GM12878 (cell line): ENCODE measurements around the gene EGFR. TPM values are rescaled to one million over a fixed set of nuclear protein-coding genes. Genes with fewer than 3 reads are reported as not detected.

Source experiments
- ATAC-seq: fragments of 200-7000 bp; cut with Tn5 transposase; 3 replicates; pipeline ENCODE4 v1.9.1; 2020; ENCODE audit warnings: mild to moderate bottlenecking, moderate library complexity
- BruUV-seq: library from RNA; stranded (reverse); fragments of 400-500 nt; replicated peaks from 2 replicates; lab custom pipeline; 2021; lab: Mats Ljungman, UMichigan
- CTCF ChIA-PET: fragments of 300-600 bp; sonication (Branson Sonifier 250); formaldehyde crosslinking; extraction: SDS; loops from one replicate; lab custom pipeline; 2021; ENCODE audit warnings: inconsistent platforms; lab: Yijun Ruan, JAX
- POLR2A ChIA-PET: fragments of 350-600 bp; formaldehyde crosslinking; extraction: SDS; loops from one replicate; lab custom pipeline; 2021; ENCODE audit warnings: inconsistent platforms; lab: Charles Lee
- RAD21 ChIA-PET: fragments of 300-600 bp; sonication (Branson Sonifier 250); formaldehyde crosslinking; loops from one replicate; lab custom pipeline; 2023; ENCODE audit warnings: antibody characterized with exemption; ENCODE audit not compliant: unreplicated experiment; lab: Charles Lee
- SMC1A ChIA-PET: fragments of 300-600 bp; sonication (Branson Sonifier 250); formaldehyde crosslinking; loops from one replicate; lab custom pipeline; 2023; ENCODE audit not compliant: unreplicated experiment, uncharacterized antibody; lab: Charles Lee
- DNase-seq: peaks from one replicate; pipeline ENCODE4 v3.0.0-alpha.2; 2011; ENCODE audit warnings: low read depth, low spot score
- FAIRE-seq: peaks from 3 replicates; lab custom pipeline; 2011; peaks lifted over from hg19 to GRCh38; lab: Jason Lieb, UNC
- H2AFZ ChIP-seq: 2 replicates; pipeline ENCODE4 v1.6.0; 2011; ENCODE audit warnings: low read depth, low read length, control low read depth; ENCODE audit not compliant: control insufficient read depth
- H3K27ac ChIP-seq: 2 replicates; pipeline ENCODE4 v1.5.1; 2011; ENCODE audit warnings: control low read depth; ENCODE audit not compliant: control insufficient read depth, insufficient read depth
- H3K27me3 ChIP-seq, 2 experiments: replicated peaks in 1 of 2; 2 replicates each; pipeline versions ENCODE4 v1.6.0 to v1.6.1; 2011; ENCODE audit warnings: low read length in 1 of 2; ENCODE audit not compliant: control insufficient read depth in 2 of 2, insufficient read depth in 2 of 2
- H3K36me3 ChIP-seq, 2 experiments: 2 replicates each; pipeline ENCODE4 v1.5.1; 2011; ENCODE audit warnings: low read length in 1 of 2; ENCODE audit not compliant: control insufficient read depth in 2 of 2, insufficient read depth in 2 of 2
- H3K4me1 ChIP-seq: 2 replicates; pipeline ENCODE4 v1.6.1; 2011; ENCODE audit warnings: mild to moderate bottlenecking, low read length, moderate library complexity, mixed read lengths; ENCODE audit not compliant: control insufficient read depth, insufficient read depth
- H3K4me2 ChIP-seq: 2 replicates; pipeline ENCODE4 v1.6.0; 2011; ENCODE audit warnings: control low read depth; ENCODE audit not compliant: control insufficient read depth, insufficient read depth
- H3K4me3 ChIP-seq: fragments of 200-600 bp; sonication (generic); 2 replicates; pipeline ENCODE4 v1.5.1; 2016
- H3K79me2 ChIP-seq: 2 replicates; pipeline ENCODE4 v1.6.0; 2011; ENCODE audit warnings: low read length; ENCODE audit not compliant: control insufficient read depth, insufficient read depth
- H3K9ac ChIP-seq: 2 replicates; pipeline ENCODE4 v1.8.0; 2011; ENCODE audit warnings: low read length, control low read depth, mixed read lengths; ENCODE audit not compliant: control insufficient read depth, insufficient read depth
- H3K9me3 ChIP-seq: replicated peaks from 3 replicates; pipeline ENCODE4 v1.5.1; 2011; ENCODE audit warnings: mild to moderate bottlenecking, low read length; ENCODE audit not compliant: control insufficient read depth, insufficient read depth
- H4K20me1 ChIP-seq: 2 replicates; pipeline ENCODE4 v1.6.0; 2011; ENCODE audit not compliant: control insufficient read depth, insufficient read depth
- BCL3 ChIP-seq: IDR thresholded peaks from 2 replicates; pipeline ENCODE4 v1.6.1; 2011; ENCODE audit warnings: borderline replicate concordance, low read depth, mild to moderate bottlenecking, moderate library complexity, low read length; ENCODE audit not compliant: insufficient read depth, poor library complexity, severe bottlenecking
- BHLHE40 ChIP-seq, 2 experiments: fragments of 450-650 bp in 1 of 2; IDR thresholded peaks; 2 replicates each; pipeline ENCODE4 v1.6.1; 2011 to 2017; ENCODE audit warnings: low read depth in 2 of 2, borderline replicate concordance in 1 of 2, improper control_type of control experiment in 1 of 2, low read length in 1 of 2, mild to moderate bottlenecking in 1 of 2
- BRCA1 ChIP-seq: IDR thresholded peaks from 2 replicates; pipeline ENCODE4 v1.6.1; 2011; ENCODE audit warnings: low read depth, low read length, improper control_type of control experiment
- CBX5 ChIP-seq: sonication (generic); IDR thresholded peaks from 2 replicates; pipeline ENCODE4 v1.6.1; 2016; ENCODE audit warnings: low read depth, moderate library complexity, mild to moderate bottlenecking, inconsistent platforms
- CREM ChIP-seq: IDR thresholded peaks from 2 replicates; pipeline ENCODE4 v1.6.1; 2014; ENCODE audit warnings: antibody characterized with exemption, low read depth
- E2F4 ChIP-seq: IDR thresholded peaks from 2 replicates; pipeline ENCODE4 v1.6.1; 2012; ENCODE audit warnings: low read depth, low read length, improper control_type of control experiment
- EZH2 ChIP-seq: IDR thresholded peaks from 2 replicates; pipeline ENCODE4 v1.6.1; 2012; ENCODE audit warnings: low read depth, mild to moderate bottlenecking, control low read depth, inconsistent platforms, low read length, borderline replicate concordance; ENCODE audit not compliant: control insufficient read depth
- HDAC2 ChIP-seq: fragments of 200-600 bp; sonication (generic); IDR thresholded peaks from 2 replicates; pipeline ENCODE4 v1.6.1; 2017
- JUNB ChIP-seq: IDR thresholded peaks from 2 replicates; pipeline ENCODE4 v1.6.1; 2016; ENCODE audit warnings: antibody characterized with exemption, mild to moderate bottlenecking
- MAX ChIP-seq: IDR thresholded peaks from 2 replicates; pipeline ENCODE4 v1.6.1; 2012; ENCODE audit warnings: low read depth, low read length, improper control_type of control experiment
- MXI1 ChIP-seq: fragments of 150-350 bp; IDR thresholded peaks from 2 replicates; pipeline ENCODE4 v1.6.1; 2011; ENCODE audit warnings: low read depth, mild to moderate bottlenecking, inconsistent platforms, low read length, improper control_type of control experiment
- NFXL1 ChIP-seq: fragments of 450-650 bp; IDR thresholded peaks from 2 replicates; pipeline ENCODE4 v1.6.1; 2017; ENCODE audit warnings: antibody characterized with exemption, mild to moderate bottlenecking, borderline replicate concordance
- SREBF2 ChIP-seq: IDR thresholded peaks from 2 replicates; pipeline ENCODE4 v1.6.1; 2012; ENCODE audit warnings: mild to moderate bottlenecking, low read length
- STAT3 ChIP-seq: IDR thresholded peaks from 2 replicates; pipeline ENCODE4 v1.6.1; 2011; ENCODE audit warnings: low read depth, low read length, improper control_type of control experiment
- USF2 ChIP-seq: IDR thresholded peaks from 2 replicates; pipeline ENCODE4 v1.6.1; 2011; ENCODE audit warnings: low read depth, low read length, improper control_type of control experiment, borderline replicate concordance
- WGBS: methylation state at CpG from one replicate; pipeline ENCODE4 v1.1.6; 2016; ENCODE audit warnings: low lambda C conversion rate; ENCODE audit not compliant: insufficient replicate concordance, insufficient coverage; ENCODE audit errors: missing lambda C conversion rate; 5-methylcytosine and 5-hydroxymethylcytosine counted together
- in situ Hi-C: fragments of 300-500 bp; cut with MboI; formaldehyde crosslinking; loops from 9 replicates; pipeline ENCODE4 v1.14.3; 2018; ENCODE audit warnings: mixed read lengths
- intact Hi-C: fragments of 100-400 bp; cut with micrococcal nuclease; formaldehyde crosslinking; loops from one replicate; pipeline ENCODE4 v1.14.2; 2022; ENCODE audit not compliant: unreplicated experiment
- polyA plus RNA-seq, 11 experiments: library from polyadenylated mRNA; depleted of rRNA in 4 of 11; unstranded in 6 of 11; stranded (reverse) in 5 of 11; fragments of >200 nt; fragmentation: Nextera tagmentation in 4 of 11; fragmentation: Illumina TruSeq in 1 of 11; extraction: Ambion mirVana in 4 of 11; extraction: Trizol in 1 of 11; gene quantifications; 1 replicate in 1 of 11; 2 replicates in 10 of 11; pipeline versions ENCODE4 v1.2.1 to v1.2.3, GENCODE V29; 2011 to 2016; ENCODE audit warnings: inconsistent platforms in 2 of 11, missing spikeins in 2 of 11, low read depth in 1 of 11
- total RNA-seq, 4 experiments: library from RNA; depleted of rRNA in 3 of 4; stranded (reverse); fragments of >200 nt in 3 of 4; fragmentation: Illumina TruSeq in 1 of 4; extraction: Trizol in 1 of 4; gene quantifications; 2 replicates each; pipeline versions ENCODE4 v1.2.1 to v1.2.3, GENCODE V29; 2013 to 2021

The EGFR gene
- total and polyA plus RNA-seq, 10 of the 15 experiments (the other 5 are each of a cell fraction or from before 2014, with no cell fraction given): 0.01 to 0.31 TPM; not detected in 8

GRCh38 chr7:55233001-55233400 lies 214.2 kb downstream of the EGFR start:
- DNase-seq (no peak), FAIRE-seq (no peak), ATAC-seq (no peak)
- Histone ChIP-seq H3K4me2 (no peak overlapping the region), H3K79me2 (no peaks in the 10 kb centered on the region), H3K27me3 (peaks cover 2 to 7% of the 10 kb centered on the region in 2 experiments; a peak in 2 of 4 replicates), H3K36me3 (no peaks in the 10 kb centered on the region), H3K4me1 (no peaks in the 10 kb centered on the region), H3K4me3 (no peak overlapping the region), H3K9me3 (no peaks in the 10 kb centered on the region; the same call in 2 of the 3 replicates), H3K9ac (no peak overlapping the region), H3K27ac (no peak overlapping the region), H2AFZ (no peak overlapping the region), H4K20me1 (no peaks in the 10 kb centered on the region; the same call in 1 of the 2 replicates)
- POLR2A ChIA-PET: no interaction called here
- TF ChIP-seq EZH2: no peak
- no peak for TF ChIP-seq SREBF2
- no TSS peak for BruUV-seq
- RAD21 ChIA-PET: interaction anchor here (1.4 kb wide), 1 partner anchor 22 kb away, joined by 4 read pairs; no protein-coding TSS in a partner anchor
- SMC1A ChIA-PET: no interaction called here
- intact Hi-C loops: no loop called here
- in situ Hi-C loops: no loop called here
- CTCF ChIA-PET: interaction anchor here (1.0 kb wide), 1 partner anchor 182 kb away, joined by 3 read pairs; no protein-coding TSS in a partner anchor
- 28% methylated on average over 7 of the region's 7 CpGs for WGBS

GRCh38 chr7:55234408-55234807 lies 215.6 kb downstream of the EGFR start:
- H4K20me1 ChIP-seq: no peaks in the 10 kb centered on the region; the same call in 1 of the 2 replicates
- no peak overlapping the region for H3K4me2 ChIP-seq
- H3K36me3 ChIP-seq: no peaks in the 10 kb centered on the region
- no peaks in the 10 kb centered on the region for H3K4me1 ChIP-seq
- H2AFZ ChIP-seq: no peak overlapping the region
- CTCF ChIA-PET: no interaction called here
- RAD21 ChIA-PET: interaction anchor here (1.4 kb wide), 1 partner anchor 21 kb away, joined by 4 read pairs; no protein-coding TSS in a partner anchor
- no peak overlapping the region for H3K27ac ChIP-seq
- H3K27me3 ChIP-seq: peaks cover 2 to 7% of the 10 kb centered on the region in 2 experiments; a peak in 2 of 4 replicates
- no peaks in the 10 kb centered on the region for H3K79me2 ChIP-seq
- no TSS peak for BruUV-seq
- no peak for FAIRE-seq
- no peak for ATAC-seq
- DNase-seq: no peak
- POLR2A ChIA-PET: no interaction called here
- SMC1A ChIA-PET: no interaction called here
- in situ Hi-C loops: no loop called here
- no peak overlapping the region for H3K9ac ChIP-seq
- no peak for TF ChIP-seq HDAC2
- TF ChIP-seq CBX5: no peak
- TF ChIP-seq NFXL1: no peak
- no peak for TF ChIP-seq E2F4
- TF ChIP-seq BRCA1: no peak
- TF ChIP-seq BCL3: no peak
- no peak for TF ChIP-seq BHLHE40 (IDR thresholded peaks at IDR 0.05; ENCODE audit: borderline replicate concordance in 1 of 2, low read depth in 2 of 2, low read length in 1 of 2)
- no peak for TF ChIP-seq JUNB
- no peak for TF ChIP-seq MXI1
- TF ChIP-seq MAX: no peak
- no peak for TF ChIP-seq STAT3
- TF ChIP-seq CREM: no peak
- no peak for TF ChIP-seq USF2
- H3K4me3 ChIP-seq: no peak overlapping the region
- intact Hi-C loops: no loop called here
- H3K9me3 ChIP-seq: no peaks in the 10 kb centered on the region; the same call in 2 of the 3 replicates
- 36% methylated on average over 11 of the region's 11 CpGs for WGBS
